ENCODE measurements around the gene DGCR2. TPM values are rescaled to one million over a fixed set of nuclear protein-coding genes. Genes with fewer than 3 reads are reported as not detected.

Gene DGCR2
- total and polyA plus RNA-seq, 2 experiments from 2014 or later, result 65.8 to 82.1 TPM

- TF ChIP-seq, protein P1, sequence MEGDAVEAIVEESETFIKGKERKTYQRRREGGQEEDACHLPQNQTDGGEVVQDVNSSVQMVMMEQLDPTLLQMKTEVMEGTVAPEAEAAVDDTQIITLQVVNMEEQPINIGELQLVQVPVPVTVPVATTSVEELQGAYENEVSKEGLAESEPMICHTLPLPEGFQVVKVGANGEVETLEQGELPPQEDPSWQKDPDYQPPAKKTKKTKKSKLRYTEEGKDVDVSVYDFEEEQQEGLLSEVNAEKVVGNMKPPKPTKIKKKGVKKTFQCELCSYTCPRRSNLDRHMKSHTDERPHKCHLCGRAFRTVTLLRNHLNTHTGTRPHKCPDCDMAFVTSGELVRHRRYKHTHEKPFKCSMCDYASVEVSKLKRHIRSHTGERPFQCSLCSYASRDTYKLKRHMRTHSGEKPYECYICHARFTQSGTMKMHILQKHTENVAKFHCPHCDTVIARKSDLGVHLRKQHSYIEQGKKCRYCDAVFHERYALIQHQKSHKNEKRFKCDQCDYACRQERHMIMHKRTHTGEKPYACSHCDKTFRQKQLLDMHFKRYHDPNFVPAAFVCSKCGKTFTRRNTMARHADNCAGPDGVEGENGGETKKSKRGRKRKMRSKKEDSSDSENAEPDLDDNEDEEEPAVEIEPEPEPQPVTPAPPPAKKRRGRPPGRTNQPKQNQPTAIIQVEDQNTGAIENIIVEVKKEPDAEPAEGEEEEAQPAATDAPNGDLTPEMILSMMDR (IDR thresholded peaks at IDR 0.05; ENCODE audit: low read depth, low read length), result no peak
- Histone ChIP-seq H3K4me3 (no peak overlapping the region), H3K36me3 (peaks cover 30% of the 10 kb centered on the region), H3K27ac (no peak overlapping the region), H3K27me3 (peaks cover 16% of the 10 kb centered on the region), H3K4me1 (ENCODE audit: low read depth) (peaks cover 7% of the 10 kb centered on the region), H3K9me3 (ENCODE audit: low read depth) (no peaks in the 10 kb centered on the region)
- DNase-seq (ENCODE audit: low read depth in 1 of 2, low spot score in 1 of 2), result no peak
These were observed 20.2 kb upstream of the DGCR2 start for GRCh38 chr22:19142394-19142793.

DNA sequence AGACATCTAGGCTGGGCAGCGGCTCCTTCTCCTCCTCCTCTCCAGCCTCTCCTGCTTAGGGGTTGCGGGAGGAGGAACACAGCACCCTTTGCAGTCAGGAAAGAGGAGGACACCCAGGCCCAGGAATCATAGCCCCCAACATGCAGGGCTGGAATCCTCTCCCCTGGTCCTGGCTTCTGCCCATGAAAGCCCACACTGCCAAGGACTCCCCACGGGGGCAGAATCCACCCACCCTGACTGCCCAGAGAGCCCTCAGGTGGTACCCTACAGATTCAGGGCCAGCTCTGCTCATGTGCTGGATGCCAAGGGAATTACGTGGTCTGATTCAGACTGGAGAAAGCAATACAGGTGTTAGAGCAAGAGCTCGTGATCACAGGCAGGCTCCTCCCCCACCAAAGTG is 17.8 kb upstream of the DGCR2 start:
- Histone ChIP-seq H3K4me3 (no peak overlapping the region), H3K27ac (no peak overlapping the region), H3K9me3 (ENCODE audit: low read depth) (no peaks in the 10 kb centered on the region), H3K36me3 (peaks cover 32% of the 10 kb centered on the region), H3K4me1 (ENCODE audit: low read depth) (peaks cover 7% of the 10 kb centered on the region), H3K27me3 (no peaks in the 10 kb centered on the region)
- TF ChIP-seq, protein P1 (IDR thresholded peaks at IDR 0.05; ENCODE audit: low read depth, low read length), result no peak
- no peak for DNase-seq (ENCODE audit: low read depth in 1 of 2, low spot score in 1 of 2)

GRCh38 chr22:19139001-19139356 is 16.8 kb upstream of the DGCR2 start:
- TF ChIP-seq, protein P1 (IDR thresholded peaks at IDR 0.05; ENCODE audit: low read depth, low read length), result no peak
- peaks cover 7% of the 10 kb centered on the region for H3K4me1 ChIP-seq (ENCODE audit: low read depth)
- DNase-seq (ENCODE audit: low read depth in 1 of 2, low spot score in 1 of 2), result no peak
- no peaks in the 10 kb centered on the region for H3K9me3 ChIP-seq (ENCODE audit: low read depth)
- H3K36me3 ChIP-seq, result peaks cover 32% of the 10 kb centered on the region
- no peak overlapping the region for H3K27ac ChIP-seq
- H3K4me3 ChIP-seq, result no peak overlapping the region
- no peaks in the 10 kb centered on the region for H3K27me3 ChIP-seq

- H3K36me3 ChIP-seq, result peaks cover 32% of the 10 kb centered on the region
- TF ChIP-seq, protein P1 (IDR thresholded peaks at IDR 0.05; ENCODE audit: low read depth, low read length), result no peak
- no peaks in the 10 kb centered on the region for H3K27me3 ChIP-seq
- no peak for DNase-seq (ENCODE audit: low read depth in 1 of 2, low spot score in 1 of 2)
- no peak overlapping the region for H3K4me3 ChIP-seq
- no peak overlapping the region for H3K27ac ChIP-seq
- H3K9me3 ChIP-seq (ENCODE audit: low read depth), result no peaks in the 10 kb centered on the region
- peaks cover 1% of the 10 kb centered on the region for H3K4me1 ChIP-seq (ENCODE audit: low read depth)
These were observed 16.2 kb upstream of the DGCR2 start for GRCh38 chr22:19138217-19139000.

GRCh38 chr22:19137384-19138216 is 15.4 kb upstream of the DGCR2 start:
- Histone ChIP-seq H3K36me3 (peaks cover 32% of the 10 kb centered on the region), H3K4me1 (ENCODE audit: low read depth) (no peaks in the 10 kb centered on the region), H3K27me3 (no peaks in the 10 kb centered on the region), H3K27ac (no peak overlapping the region), H3K9me3 (ENCODE audit: low read depth) (no peaks in the 10 kb centered on the region), H3K4me3 (no peak overlapping the region)
- TF ChIP-seq, protein P1 (IDR thresholded peaks at IDR 0.05; ENCODE audit: low read depth, low read length), result no peak
- no peak for DNase-seq (ENCODE audit: low read depth in 1 of 2, low spot score in 1 of 2)

All from cardiac muscle cell (in vitro differentiated cells and primary cell).